ENCODE results near the gene MED27.

MED27 gene

GRCh38 chr9:132025766-132026165 is 53.9 kb downstream of the MED27 start:
- no peak for TF ChIP-seq CTCF (conservative IDR thresholded peaks at IDR 0.05; ENCODE audit: low read length)
- Histone ChIP-seq H3K36me3 (ENCODE audit: insufficient read depth, low read length) (no peaks in the 10 kb centered on the region), H3K27me3 (ENCODE audit: insufficient read depth, low read length, poor library complexity, severe bottlenecking) (no peaks in the 10 kb centered on the region), H4K20me1 (ENCODE audit: insufficient read depth, low read length, poor library complexity, severe bottlenecking) (no peaks in the 10 kb centered on the region), H2AFZ (ENCODE audit: low read length) (no peak overlapping the region), H3K9me3 (ENCODE audit: insufficient read depth, low read depth, low read length) (no peaks in the 10 kb centered on the region), H3K79me2 (ENCODE audit: insufficient read depth, low read length) (peaks cover 51% of the 10 kb centered on the region), H3K9ac (ENCODE audit: low read depth, low read length, poor library complexity, severe bottlenecking) (no peak overlapping the region), H3K9me2 (replicated peaks; ENCODE audit: low read depth, low read length) (no peaks in the 10 kb centered on the region), H3F3A (ENCODE audit: low read depth) (no peaks in the 10 kb centered on the region), H3K4me1 (ENCODE audit: insufficient read depth, low read length, poor library complexity, severe bottlenecking) (peaks cover 12% of the 10 kb centered on the region), H3K4me3 (ENCODE audit: low read length, poor library complexity, severe bottlenecking) (no peak overlapping the region), H3K4me2 (ENCODE audit: low read depth, low read length, poor library complexity, severe bottlenecking) (no peak overlapping the region)

- Histone ChIP-seq H3K9me3 (ENCODE audit: insufficient read depth, low read depth, low read length) (no peaks in the 10 kb centered on the region), H3K9ac (ENCODE audit: low read depth, low read length, poor library complexity, severe bottlenecking) (no peak overlapping the region), H4K20me1 (ENCODE audit: insufficient read depth, low read length, poor library complexity, severe bottlenecking) (no peaks in the 10 kb centered on the region), H3K4me1 (ENCODE audit: insufficient read depth, low read length, poor library complexity, severe bottlenecking) (peaks cover 5% of the 10 kb centered on the region), H3K9me2 (replicated peaks; ENCODE audit: low read depth, low read length) (no peaks in the 10 kb centered on the region), H3K36me3 (ENCODE audit: insufficient read depth, low read length) (no peaks in the 10 kb centered on the region), H3K4me2 (ENCODE audit: low read depth, low read length, poor library complexity, severe bottlenecking) (no peak overlapping the region), H3F3A (ENCODE audit: low read depth) (no peaks in the 10 kb centered on the region), H3K27me3 (ENCODE audit: insufficient read depth, low read length, poor library complexity, severe bottlenecking) (no peaks in the 10 kb centered on the region), H3K79me2 (ENCODE audit: insufficient read depth, low read length) (peaks cover 47% of the 10 kb centered on the region; the same call in 1 of the 2 replicates), H2AFZ (ENCODE audit: low read length) (no peak overlapping the region), H3K4me3 (ENCODE audit: low read length, poor library complexity, severe bottlenecking) (no peak overlapping the region)
- TF ChIP-seq EZH2phosphoT487 (IDR thresholded peaks at IDR 0.05; ENCODE audit: borderline replicate concordance) = no peak
Observed at GRCh38 chr9:132024589-132024988, 55.1 kb downstream of the MED27 start.

- Histone ChIP-seq H3K36me3 (ENCODE audit: insufficient read depth, low read length) (no peaks in the 10 kb centered on the region), H3K9me2 (replicated peaks; ENCODE audit: low read depth, low read length) (no peaks in the 10 kb centered on the region), H3K4me3 (ENCODE audit: low read length, poor library complexity, severe bottlenecking) (no peak overlapping the region), H3K9ac (ENCODE audit: low read depth, low read length, poor library complexity, severe bottlenecking) (no peak overlapping the region), H3F3A (ENCODE audit: low read depth) (no peaks in the 10 kb centered on the region), H3K4me1 (ENCODE audit: insufficient read depth, low read length, poor library complexity, severe bottlenecking) (peaks cover 5% of the 10 kb centered on the region), H4K20me1 (ENCODE audit: insufficient read depth, low read length, poor library complexity, severe bottlenecking) (no peaks in the 10 kb centered on the region), H3K4me2 (ENCODE audit: low read depth, low read length, poor library complexity, severe bottlenecking) (no peak overlapping the region), H3K9me3 (ENCODE audit: insufficient read depth, low read depth, low read length) (no peaks in the 10 kb centered on the region), H3K27me3 (ENCODE audit: insufficient read depth, low read length, poor library complexity, severe bottlenecking) (no peaks in the 10 kb centered on the region), H2AFZ (ENCODE audit: low read length) (no peak overlapping the region), H3K79me2 (ENCODE audit: insufficient read depth, low read length) (peaks cover 46% of the 10 kb centered on the region; the same call in 1 of the 2 replicates)
- TF ChIP-seq CTCF (conservative IDR thresholded peaks at IDR 0.05; ENCODE audit: low read length) (no peak), EZH2phosphoT487 (IDR thresholded peaks at IDR 0.05; ENCODE audit: borderline replicate concordance) (no peak)
Observed at GRCh38 chr9:132023419-132024180, 56.1 kb downstream of the MED27 start.
